HEK293 (cell line): ENCODE data around the gene MARCHF10.

ENCODE experiments used
- CTCF ChIA-PET: fragments of 350-600 bp; formaldehyde crosslinking; extraction: SDS; loops from one replicate; lab custom pipeline; 2021; ENCODE audit warnings: antibody characterized with exemption; lab: Yijun Ruan, JAX
- POLR2A ChIA-PET: fragments of 300-600 bp; formaldehyde crosslinking; extraction: SDS; loops from one replicate; lab custom pipeline; 2020; ENCODE audit warnings: antibody characterized with exemption, inconsistent platforms; lab: Yijun Ruan, JAX
- H3K27ac ChIP-seq: fragments of 200-500 bp; sonication (Bioruptor generic); 2 replicates; pipeline ENCODE4 v1.5.1; 2014; ENCODE audit warnings: low read depth, low read length, control low read depth, inconsistent platforms; ENCODE audit errors: extremely low read depth
- H3K36me3 ChIP-seq, 2 experiments: fragments of 200-500 bp in 1 of 2; sonication (Bioruptor generic) in 1 of 2; 1 replicate in 1 of 2; 2 replicates in 1 of 2; pipeline ENCODE4 v1.5.1; 2014 to 2017; ENCODE audit warnings: inconsistent platforms in 2 of 2, low read length in 2 of 2; ENCODE audit not compliant: control insufficient read depth in 2 of 2, insufficient read depth in 1 of 2
- H3K4me1 ChIP-seq: fragments of 200-500 bp; sonication (Bioruptor generic); 2 replicates; pipeline ENCODE4 v1.5.1; 2014; ENCODE audit warnings: mild to moderate bottlenecking, low read length, inconsistent platforms; ENCODE audit not compliant: control insufficient read depth, insufficient read depth
- H3K4me3 ChIP-seq: 2 replicates; pipeline ENCODE4 v1.5.1; 2011; ENCODE audit warnings: low read depth, mild to moderate bottlenecking, control low read depth, low read length, moderate library complexity
- H3K9me3 ChIP-seq: fragments of 200-500 bp; sonication (Bioruptor generic); 2 replicates; pipeline ENCODE4 v1.5.1; 2014; ENCODE audit warnings: low read depth, low read length, inconsistent platforms; ENCODE audit not compliant: control insufficient read depth, insufficient read depth
- FEZF1 ChIP-seq: fragments of 450-650 bp; formaldehyde crosslinking; IDR thresholded peaks from 2 replicates; pipeline ENCODE4 v1.5.1; 2016; ENCODE audit warnings: missing biosample characterization, missing genetic modification characterization
- GLI2 ChIP-seq: fragments of 450-650 bp; formaldehyde crosslinking; IDR thresholded peaks from 2 replicates; pipeline ENCODE4; 2017; ENCODE audit warnings: missing biosample characterization, missing genetic modification characterization, low read depth, borderline replicate concordance
- GLIS2 ChIP-seq: fragments of 450-650 bp; formaldehyde crosslinking; IDR thresholded peaks from 2 replicates; pipeline ENCODE4 v1.5.1; 2016; ENCODE audit warnings: missing biosample characterization, missing genetic modification characterization
- HIC1 ChIP-seq: fragments of 450-650 bp; formaldehyde crosslinking; IDR thresholded peaks from 2 replicates; pipeline ENCODE4 v1.5.1; 2016; ENCODE audit warnings: missing biosample characterization, missing genetic modification characterization
- HOXC10 ChIP-seq: sonication (generic); formaldehyde crosslinking; IDR thresholded peaks from 2 replicates; pipeline ENCODE4 v1.8.1; 2023; ENCODE audit warnings: mild to moderate bottlenecking, missing genetic modification reagents
- KLF1 ChIP-seq: fragments of 450-650 bp; formaldehyde crosslinking; IDR thresholded peaks from 2 replicates; pipeline ENCODE4 v1.5.1; 2016; ENCODE audit warnings: missing biosample characterization, missing genetic modification characterization
- PRDM1 ChIP-seq: fragments of 450-650 bp; formaldehyde crosslinking; IDR thresholded peaks from 2 replicates; pipeline ENCODE4; 2016; ENCODE audit warnings: missing biosample characterization, missing genetic modification characterization
- PRDM4 ChIP-seq: fragments of 450-650 bp; formaldehyde crosslinking; IDR thresholded peaks from 2 replicates; pipeline ENCODE4 v1.5.1; 2017; ENCODE audit warnings: missing biosample characterization, missing genetic modification characterization
- SCRT1 ChIP-seq: fragments of 450-650 bp; formaldehyde crosslinking; IDR thresholded peaks from 2 replicates; pipeline ENCODE4 v1.5.1; 2016; ENCODE audit warnings: missing biosample characterization, missing genetic modification characterization, borderline replicate concordance
- YY2 ChIP-seq: fragments of 450-650 bp; formaldehyde crosslinking; IDR thresholded peaks from 2 replicates; pipeline ENCODE4 v1.5.1; 2016; ENCODE audit warnings: missing biosample characterization, missing genetic modification characterization
- ZBTB8A ChIP-seq: fragments of 450-650 bp; formaldehyde crosslinking; IDR thresholded peaks from 2 replicates; pipeline ENCODE4 v1.5.1; 2016; ENCODE audit warnings: missing biosample characterization, missing genetic modification characterization
- ZFP3 ChIP-seq: fragments of 450-650 bp; formaldehyde crosslinking; IDR thresholded peaks from 2 replicates; pipeline ENCODE4 v1.5.1; 2016; ENCODE audit warnings: low read depth, missing biosample characterization, missing genetic modification characterization
- ZNF121 ChIP-seq: fragments of 450-650 bp; formaldehyde crosslinking; IDR thresholded peaks from 2 replicates; pipeline ENCODE4 v1.5.1; 2016; ENCODE audit warnings: missing biosample characterization, missing genetic modification characterization
- ZNF138 ChIP-seq: fragments of 450-650 bp; formaldehyde crosslinking; IDR thresholded peaks from 2 replicates; pipeline ENCODE4 v1.5.1; 2016; ENCODE audit warnings: missing biosample characterization, missing genetic modification characterization, borderline replicate concordance
- ZNF23 ChIP-seq: fragments of 450-650 bp; formaldehyde crosslinking; IDR thresholded peaks from 2 replicates; pipeline ENCODE4 v1.5.1; 2016; ENCODE audit warnings: missing biosample characterization, missing genetic modification characterization, borderline replicate concordance
- ZNF292 ChIP-seq: fragments of 450-650 bp; formaldehyde crosslinking; IDR thresholded peaks from 2 replicates; pipeline ENCODE4 v1.5.1; 2016; ENCODE audit warnings: low read depth, missing biosample characterization, missing genetic modification characterization, borderline replicate concordance
- ZNF354C ChIP-seq: fragments of 450-650 bp; formaldehyde crosslinking; IDR thresholded peaks from 2 replicates; pipeline ENCODE4 v1.5.1; 2016; ENCODE audit warnings: missing biosample characterization, missing genetic modification characterization, low read depth, borderline replicate concordance
- ZNF416 ChIP-seq: fragments of 450-650 bp; formaldehyde crosslinking; IDR thresholded peaks from 2 replicates; pipeline ENCODE4 v1.5.1; 2016; ENCODE audit warnings: missing biosample characterization, missing genetic modification characterization
- ZNF433 ChIP-seq: fragments of 450-650 bp; formaldehyde crosslinking; IDR thresholded peaks from 2 replicates; pipeline ENCODE4 v1.5.1; 2016; ENCODE audit warnings: missing biosample characterization, missing genetic modification characterization, low read depth
- ZNF488 ChIP-seq: fragments of 450-650 bp; formaldehyde crosslinking; IDR thresholded peaks from 2 replicates; pipeline ENCODE4 v1.5.1; 2016; ENCODE audit warnings: missing biosample characterization, missing genetic modification characterization
- ZNF529 ChIP-seq: fragments of 450-650 bp; formaldehyde crosslinking; IDR thresholded peaks from 2 replicates; pipeline ENCODE4 v1.5.1; 2017; ENCODE audit warnings: missing genetic modification characterization, missing biosample characterization; ENCODE audit not compliant: insufficient replicate concordance
- ZNF548 ChIP-seq: fragments of 450-650 bp; formaldehyde crosslinking; IDR thresholded peaks from 2 replicates; pipeline ENCODE4 v1.5.1; 2016; ENCODE audit warnings: missing biosample characterization, missing genetic modification characterization
- ZNF558 ChIP-seq: fragments of 450-650 bp; formaldehyde crosslinking; IDR thresholded peaks from 2 replicates; pipeline ENCODE4 v1.5.1; 2016; ENCODE audit warnings: missing biosample characterization, missing genetic modification characterization
- ZNF571 ChIP-seq: fragments of 450-650 bp; formaldehyde crosslinking; IDR thresholded peaks from 2 replicates; pipeline ENCODE4 v1.5.0; 2017; ENCODE audit warnings: missing biosample characterization, missing genetic modification characterization
- ZNF596 ChIP-seq: fragments of 450-650 bp; IDR thresholded peaks from 2 replicates; pipeline ENCODE4 v1.5.0; 2018; ENCODE audit warnings: missing biosample characterization, mild to moderate bottlenecking, missing genetic modification characterization, moderate library complexity
- ZNF600 ChIP-seq: fragments of 450-650 bp; formaldehyde crosslinking; IDR thresholded peaks from 2 replicates; pipeline ENCODE4 v1.5.1; 2016; ENCODE audit warnings: missing biosample characterization, missing genetic modification characterization
- ZNF610 ChIP-seq: fragments of 450-650 bp; formaldehyde crosslinking; IDR thresholded peaks from 2 replicates; pipeline ENCODE4 v1.5.1; 2016; ENCODE audit warnings: missing biosample characterization, missing genetic modification characterization, borderline replicate concordance
- ZNF707 ChIP-seq: fragments of 450-650 bp; formaldehyde crosslinking; IDR thresholded peaks from 2 replicates; pipeline ENCODE4 v1.5.1; 2016; ENCODE audit warnings: missing biosample characterization, missing genetic modification characterization
- ZNF76 ChIP-seq: fragments of 450-650 bp; formaldehyde crosslinking; IDR thresholded peaks from 2 replicates; pipeline ENCODE4; 2016; ENCODE audit warnings: low read depth, missing biosample characterization, missing genetic modification characterization, borderline replicate concordance
- ZNF837 ChIP-seq: fragments of 450-650 bp; formaldehyde crosslinking; IDR thresholded peaks from 2 replicates; pipeline ENCODE4 v1.5.1; 2016; ENCODE audit warnings: missing biosample characterization, missing genetic modification characterization
- ZXDB ChIP-seq: fragments of 450-650 bp; formaldehyde crosslinking; IDR thresholded peaks from 2 replicates; pipeline ENCODE4 v1.5.1; 2016; ENCODE audit warnings: missing biosample characterization, missing genetic modification characterization

Gene MARCHF10

GRCh38 chr17:62664336-62665120 lies 143.6 kb downstream of the MARCHF10 start (continued):
- TF ChIP-seq ZNF76 (tag by site-specific recombination) = no peak
- TF ChIP-seq ZNF292 (tag by site-specific recombination) = no peak
- TF ChIP-seq HIC1 (tag by site-specific recombination) = no peak
- TF ChIP-seq ZNF837 (tag by site-specific recombination) = no peak
- no peak for TF ChIP-seq ZNF600 (tag by site-specific recombination)

GRCh38 chr17:62663304-62663703 lies 144.8 kb downstream of the MARCHF10 start:
- POLR2A ChIA-PET = no interaction called here
- CTCF ChIA-PET = no interaction called here
- H3K36me3 ChIP-seq = peaks cover 4 to 25% of the 10 kb centered on the region in 2 experiments; a peak in 2 of 3 replicates
- no peaks in the 10 kb centered on the region for H3K9me3 ChIP-seq
- H3K4me1 ChIP-seq = no peaks in the 10 kb centered on the region
- TF ChIP-seq ZFP3 (tag by site-specific recombination) (no peak), ZNF558 (tag by site-specific recombination) (no peak), GLI2 (tag by site-specific recombination) (no peak), SCRT1 (tag by site-specific recombination) (no peak), ZNF548 (tag by site-specific recombination) (no peak), ZNF138 (no peak), ZNF529 (no peak), YY2 (tag by site-specific recombination) (no peak), ZNF571 (tag by site-specific recombination) (no peak), PRDM4 (tag by site-specific recombination) (no peak), ZNF121 (tag by site-specific recombination) (no peak), HOXC10 (CRISPR knock-in tag) (no peak), KLF1 (tag by site-specific recombination) (no peak), PRDM1 (tag by site-specific recombination) (no peak), FEZF1 (tag by site-specific recombination) (no peak)
- no peak overlapping the region for H3K27ac ChIP-seq
- H3K4me3 ChIP-seq = no peak overlapping the region

- Histone ChIP-seq H3K4me1 (no peaks in the 10 kb centered on the region), H3K9me3 (no peaks in the 10 kb centered on the region), H3K27ac (no peak overlapping the region), H3K4me3 (no peak overlapping the region), H3K36me3 (peaks cover 2 to 27% of the 10 kb centered on the region in 2 experiments; a peak in 2 of 3 replicates)
- ChIA-PET CTCF (no interaction called here), POLR2A (no interaction called here)
- TF ChIP-seq ZNF596 (tag by site-specific recombination) (no peak), ZNF610 (tag by site-specific recombination) (no peak), ZXDB (tag by site-specific recombination) (no peak), ZNF433 (tag by site-specific recombination) (no peak), ZBTB8A (no peak), ZNF488 (tag by site-specific recombination) (no peak), ZNF707 (tag by site-specific recombination) (no peak), GLIS2 (tag by site-specific recombination) (no peak), ZNF416 (tag by site-specific recombination) (no peak), ZNF354C (tag by site-specific recombination) (no peak), ZNF23 (tag by site-specific recombination) (no peak)
These were observed 145.3 kb downstream of the MARCHF10 start for GRCh38 chr17:62662855-62663254.
